ENCODE measurements around the gene CREB3L4.
A peak's percentile ranks its signal among the peaks of the same experiment; 100 is the strongest.

CREB3L4 gene

GRCh38 chr1:153963850-153964331, 3.8 kb upstream of the CREB3L4 start:
- TF ChIP-seq, protein P1, sequence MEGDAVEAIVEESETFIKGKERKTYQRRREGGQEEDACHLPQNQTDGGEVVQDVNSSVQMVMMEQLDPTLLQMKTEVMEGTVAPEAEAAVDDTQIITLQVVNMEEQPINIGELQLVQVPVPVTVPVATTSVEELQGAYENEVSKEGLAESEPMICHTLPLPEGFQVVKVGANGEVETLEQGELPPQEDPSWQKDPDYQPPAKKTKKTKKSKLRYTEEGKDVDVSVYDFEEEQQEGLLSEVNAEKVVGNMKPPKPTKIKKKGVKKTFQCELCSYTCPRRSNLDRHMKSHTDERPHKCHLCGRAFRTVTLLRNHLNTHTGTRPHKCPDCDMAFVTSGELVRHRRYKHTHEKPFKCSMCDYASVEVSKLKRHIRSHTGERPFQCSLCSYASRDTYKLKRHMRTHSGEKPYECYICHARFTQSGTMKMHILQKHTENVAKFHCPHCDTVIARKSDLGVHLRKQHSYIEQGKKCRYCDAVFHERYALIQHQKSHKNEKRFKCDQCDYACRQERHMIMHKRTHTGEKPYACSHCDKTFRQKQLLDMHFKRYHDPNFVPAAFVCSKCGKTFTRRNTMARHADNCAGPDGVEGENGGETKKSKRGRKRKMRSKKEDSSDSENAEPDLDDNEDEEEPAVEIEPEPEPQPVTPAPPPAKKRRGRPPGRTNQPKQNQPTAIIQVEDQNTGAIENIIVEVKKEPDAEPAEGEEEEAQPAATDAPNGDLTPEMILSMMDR (IDR thresholded peaks at IDR 0.05), result no peak
- H3K27ac Mint-ChIP-seq, result peak overlapping the region; percentile 98
- H3K36me3 Mint-ChIP-seq (ENCODE audit: low read depth), result peaks cover 24% of the 10 kb centered on the region
- no peaks in the 10 kb centered on the region for H3K27me3 Mint-ChIP-seq (ENCODE audit: low read depth, poor library complexity)
- DNase-seq, result peak; percentile 67
- H3K4me1 Mint-ChIP-seq, result peaks cover 85% of the 10 kb centered on the region
- H3K9me3 Mint-ChIP-seq, result no peaks in the 10 kb centered on the region
- peak overlapping the region; percentile 89 for H3K4me3 Mint-ChIP-seq

DNA sequence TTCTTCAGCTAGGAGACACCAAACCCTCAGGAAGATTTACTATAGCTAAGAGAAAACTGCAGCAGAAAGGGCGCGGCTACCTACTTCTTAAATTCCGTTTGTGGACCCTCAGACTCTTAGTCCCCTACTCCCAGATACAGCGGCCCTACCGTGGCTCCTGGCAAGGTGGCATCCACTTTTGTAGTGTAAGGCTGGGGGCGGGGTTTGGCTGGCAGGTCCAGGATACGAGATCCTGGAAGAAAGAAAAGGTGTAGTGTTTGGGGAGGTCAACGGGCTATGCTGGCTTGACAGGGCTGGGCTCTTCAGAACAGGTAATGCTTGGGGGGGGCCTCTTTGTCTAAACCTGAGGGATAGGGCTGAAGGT, 280 bp downstream of the CREB3L4 start:
- Mint-ChIP-seq H3K4me1 (peaks cover 54% of the 10 kb centered on the region), H3K27me3 (ENCODE audit: low read depth, poor library complexity) (no peaks in the 10 kb centered on the region), H3K36me3 (ENCODE audit: low read depth) (peaks cover 8% of the 10 kb centered on the region), H3K27ac (peak overlapping the region; percentile 100), H3K4me3 (peak overlapping the region; percentile 93), H3K9me3 (no peaks in the 10 kb centered on the region)
- TF ChIP-seq, protein P1 (IDR thresholded peaks at IDR 0.05), result no peak
- DNase-seq, result peak; percentile 38

DNA sequence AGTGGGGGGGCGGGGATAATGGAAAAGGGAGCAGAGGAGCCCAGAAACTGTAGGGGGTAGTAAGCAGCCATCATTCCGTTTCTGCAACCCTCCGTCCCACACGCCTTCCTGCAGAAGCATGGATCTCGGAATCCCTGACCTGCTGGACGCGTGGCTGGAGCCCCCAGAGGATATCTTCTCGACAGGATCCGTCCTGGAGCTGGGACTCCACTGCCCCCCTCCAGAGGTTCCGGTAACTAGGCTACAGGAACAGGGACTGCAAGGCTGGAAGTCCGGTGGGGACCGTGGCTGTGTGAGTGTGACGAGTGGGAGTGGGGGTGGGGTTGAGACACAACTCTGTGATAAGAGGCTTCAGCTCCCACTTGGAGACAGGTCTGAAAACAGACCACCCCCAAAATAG, 706 bp downstream of the CREB3L4 start:
- no peaks in the 10 kb centered on the region for H3K27me3 Mint-ChIP-seq (ENCODE audit: low read depth, poor library complexity)
- H3K27ac Mint-ChIP-seq, result peak overlapping the region; percentile 100
- no peak for DNase-seq
- H3K4me1 Mint-ChIP-seq, result peaks cover 52% of the 10 kb centered on the region
- peaks cover 11% of the 10 kb centered on the region for H3K36me3 Mint-ChIP-seq (ENCODE audit: low read depth)
- peak overlapping the region; percentile 93 for H3K4me3 Mint-ChIP-seq
- H3K9me3 Mint-ChIP-seq, result no peaks in the 10 kb centered on the region
- TF ChIP-seq, protein P1 (IDR thresholded peaks at IDR 0.05), result no peak

GRCh38 chr1:153968972-153969371, 1.3 kb downstream of the CREB3L4 start:
- Mint-ChIP-seq H3K27ac (peak overlapping the region; percentile 55), H3K27me3 (ENCODE audit: low read depth, poor library complexity) (no peaks in the 10 kb centered on the region), H3K36me3 (ENCODE audit: low read depth) (peaks cover 15% of the 10 kb centered on the region)

GRCh38 chr1:153970346-153970745, 2.6 kb downstream of the CREB3L4 start:
- no peaks in the 10 kb centered on the region for H3K27me3 Mint-ChIP-seq (ENCODE audit: low read depth, poor library complexity)
- H3K36me3 Mint-ChIP-seq (ENCODE audit: low read depth), result peaks cover 25% of the 10 kb centered on the region
- no peaks in the 10 kb centered on the region for H3K9me3 Mint-ChIP-seq
- H3K4me1 Mint-ChIP-seq, result peaks cover 37% of the 10 kb centered on the region
- no peak overlapping the region for H3K27ac Mint-ChIP-seq
- DNase-seq, result no peak
- H3K4me3 Mint-ChIP-seq, result no peak overlapping the region
- TF ChIP-seq, protein P1 (IDR thresholded peaks at IDR 0.05), result no peak

More at GRCh38 chr1:153968972-153969371, 1.3 kb downstream of the CREB3L4 start:
- peaks cover 46% of the 10 kb centered on the region for H3K4me1 Mint-ChIP-seq
- H3K4me3 Mint-ChIP-seq, result peak overlapping the region; percentile 93
- no peaks in the 10 kb centered on the region for H3K9me3 Mint-ChIP-seq
- DNase-seq, result no peak
- TF ChIP-seq, protein P1 (IDR thresholded peaks at IDR 0.05), result no peak

DNA sequence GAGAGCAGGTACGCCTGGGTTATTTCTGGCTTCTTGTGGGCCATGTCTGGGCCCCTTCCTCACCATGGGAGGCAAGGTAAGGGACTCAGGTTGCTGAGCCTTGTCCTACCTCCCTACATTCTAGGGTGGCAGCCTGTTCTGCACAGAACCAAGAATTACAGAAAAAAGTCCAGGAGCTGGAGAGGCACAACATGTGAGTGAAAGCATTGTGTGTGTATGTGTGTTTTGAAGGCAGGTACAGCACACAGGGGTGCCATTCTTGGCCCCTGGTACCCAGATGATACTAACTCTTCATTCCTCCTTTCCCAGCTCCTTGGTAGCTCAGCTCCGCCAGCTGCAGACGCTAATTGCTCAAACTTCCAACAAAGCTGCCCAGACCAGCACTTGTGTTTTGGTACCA, 5.4 kb downstream of the CREB3L4 start:
- Mint-ChIP-seq H3K4me1 (peaks cover 34% of the 10 kb centered on the region), H3K4me3 (no peak overlapping the region), H3K9me3 (no peaks in the 10 kb centered on the region), H3K27me3 (ENCODE audit: low read depth, poor library complexity) (peaks cover 3% of the 10 kb centered on the region), H3K27ac (no peak overlapping the region), H3K36me3 (ENCODE audit: low read depth) (peaks cover 25% of the 10 kb centered on the region)
- TF ChIP-seq, protein P1 (IDR thresholded peaks at IDR 0.05), result no peak
- DNase-seq, result no peak

All from nephron progenitor cell (in vitro differentiated cells).